Osteoblast (primary cell): ENCODE data around the gene SRPK2. TPM values are rescaled to one million over a fixed set of nuclear protein-coding genes. Genes with fewer than 3 reads are reported as not detected.

ENCODE experiments used
- DNase-seq: peaks from one replicate; pipeline ENCODE4 v3.0.0; 2011; ENCODE audit warnings: low spot score, mixed read lengths; ENCODE audit not compliant: insufficient read length; ENCODE audit errors: missing footprints
- H2AFZ ChIP-seq: 2 replicates; pipeline ENCODE4 v1.6.0; 2011; ENCODE audit warnings: mild to moderate bottlenecking, low read length
- H3K27ac ChIP-seq: 2 replicates; pipeline ENCODE4 v1.5.1; 2011; ENCODE audit warnings: mild to moderate bottlenecking, low read depth, low read length, moderate library complexity
- H3K27me3 ChIP-seq: 2 replicates; pipeline ENCODE4 v1.6.0; 2012; ENCODE audit warnings: mild to moderate bottlenecking, control low read depth, inconsistent platforms, low read length, moderate library complexity; ENCODE audit not compliant: insufficient read depth
- H3K36me3 ChIP-seq: 2 replicates; pipeline ENCODE4 v1.5.1; 2011; ENCODE audit warnings: mild to moderate bottlenecking, low read length, control low read depth, moderate library complexity; ENCODE audit not compliant: insufficient read depth
- H3K4me1 ChIP-seq: 2 replicates; pipeline ENCODE4 v1.5.1; 2011; ENCODE audit warnings: mild to moderate bottlenecking, low read length, control low read depth, moderate library complexity; ENCODE audit not compliant: insufficient read depth
- H3K4me2 ChIP-seq: 2 replicates; pipeline ENCODE4 v1.6.0; 2011; ENCODE audit warnings: mild to moderate bottlenecking, low read length; ENCODE audit not compliant: insufficient read depth
- H3K4me3 ChIP-seq: fragments of 200-600 bp; sonication (generic); 3 replicates; pipeline ENCODE4 v1.5.1; 2012; ENCODE audit warnings: mild to moderate bottlenecking, low read length, inconsistent platforms; ENCODE audit not compliant: insufficient read depth
- H3K79me2 ChIP-seq: 2 replicates; pipeline ENCODE4 v1.6.0; 2012; ENCODE audit warnings: mild to moderate bottlenecking, low read length, control low read depth, inconsistent platforms; ENCODE audit not compliant: insufficient read depth
- H3K9me3 ChIP-seq: 2 replicates; pipeline ENCODE4 v1.5.1; 2011; ENCODE audit warnings: low read depth, low read length, control low read depth
- H4K20me1 ChIP-seq: 2 replicates; pipeline ENCODE4 v1.6.0; 2012; ENCODE audit warnings: mild to moderate bottlenecking, low read length, control low read depth; ENCODE audit not compliant: insufficient read depth
- CTCF ChIP-seq: IDR thresholded peaks from 2 replicates; pipeline ENCODE4 v1.5.1; 2011; ENCODE audit warnings: mild to moderate bottlenecking, low read depth, low read length, moderate library complexity; ENCODE audit errors: extremely low read depth
- total RNA-seq: library from RNA; depleted of rRNA; stranded (reverse); fragments of >200 nt; gene quantifications from 2 replicates; pipeline ENCODE4 v1.2.3, GENCODE V29; 2012

The SRPK2 gene
- total RNA-seq, 1 donor = 82.2 TPM

- H3K4me3 ChIP-seq = no peak overlapping the region
- peaks cover 62% of the 10 kb centered on the region for H4K20me1 ChIP-seq
- H3K79me2 ChIP-seq = peaks cover 96% of the 10 kb centered on the region
- H3K27ac ChIP-seq = no peak overlapping the region
- H3K36me3 ChIP-seq = no peaks in the 10 kb centered on the region
- DNase-seq = no peak
- no peaks in the 10 kb centered on the region for H3K4me1 ChIP-seq
- no peak overlapping the region for H3K4me2 ChIP-seq
- H3K27me3 ChIP-seq = no peaks in the 10 kb centered on the region
- TF ChIP-seq CTCF = no peak
- H2AFZ ChIP-seq = no peak overlapping the region
- H3K9me3 ChIP-seq = no peaks in the 10 kb centered on the region
These were observed 175.1 kb downstream of the SRPK2 start for GRCh38 chr7:105213611-105214010.

GRCh38 chr7:105212212-105212611, 176.5 kb downstream of the SRPK2 start:
- TF ChIP-seq CTCF = no peak
- H4K20me1 ChIP-seq = peaks cover 54% of the 10 kb centered on the region

GRCh38 chr7:105210721-105211205, 178.0 kb downstream of the SRPK2 start:
- peaks cover 2% of the 10 kb centered on the region for H3K4me1 ChIP-seq
- TF ChIP-seq CTCF = no peak
- no peak overlapping the region for H2AFZ ChIP-seq
- H3K4me3 ChIP-seq = no peak overlapping the region
- H3K79me2 ChIP-seq = peaks cover 97% of the 10 kb centered on the region
- no peak overlapping the region for H3K27ac ChIP-seq
- no peaks in the 10 kb centered on the region for H3K9me3 ChIP-seq
- no peak overlapping the region for H3K4me2 ChIP-seq
- no peaks in the 10 kb centered on the region for H3K36me3 ChIP-seq
- DNase-seq = no peak
- no peaks in the 10 kb centered on the region for H3K27me3 ChIP-seq
- peaks cover 52% of the 10 kb centered on the region for H4K20me1 ChIP-seq

More at GRCh38 chr7:105212212-105212611, 176.5 kb downstream of the SRPK2 start:
- H3K79me2 ChIP-seq = peaks cover 98% of the 10 kb centered on the region
- H3K4me1 ChIP-seq = no peaks in the 10 kb centered on the region
- no peak overlapping the region for H3K4me2 ChIP-seq
- H3K27me3 ChIP-seq = no peaks in the 10 kb centered on the region
- no peaks in the 10 kb centered on the region for H3K9me3 ChIP-seq
- no peak overlapping the region for H3K27ac ChIP-seq
- no peak for DNase-seq
- no peak overlapping the region for H2AFZ ChIP-seq
- no peaks in the 10 kb centered on the region for H3K36me3 ChIP-seq
- no peak overlapping the region for H3K4me3 ChIP-seq

GRCh38 chr7:105209870-105210269, 178.9 kb downstream of the SRPK2 start:
- H3K4me1 ChIP-seq = peaks cover 3% of the 10 kb centered on the region
- H3K9me3 ChIP-seq = no peaks in the 10 kb centered on the region
- H4K20me1 ChIP-seq = peaks cover 46% of the 10 kb centered on the region
- H3K36me3 ChIP-seq = no peaks in the 10 kb centered on the region
- no peak overlapping the region for H3K4me3 ChIP-seq
- H3K27ac ChIP-seq = no peak overlapping the region
- DNase-seq = no peak
- no peak overlapping the region for H3K4me2 ChIP-seq
- no peak overlapping the region for H2AFZ ChIP-seq
- TF ChIP-seq CTCF = no peak
- peaks cover 97% of the 10 kb centered on the region for H3K79me2 ChIP-seq
- no peaks in the 10 kb centered on the region for H3K27me3 ChIP-seq
